H1 (cell line): ENCODE data around the gene FOXD2. TPM values are rescaled to one million over a fixed set of nuclear protein-coding genes. Genes with fewer than 3 reads are reported as not detected.

ENCODE experiments used
- CTCF ChIA-PET: fragments of 300-600 bp; sonication (Branson Sonifier 250); formaldehyde crosslinking; loops from one replicate; lab custom pipeline; 2021; ENCODE audit not compliant: partially characterized antibody; lab: Charles Lee
- POLR2A ChIA-PET: fragments of 300-600 bp; sonication (Branson Sonifier 250); formaldehyde crosslinking; loops from one replicate; lab custom pipeline; 2021; ENCODE audit warnings: inconsistent platforms; ENCODE audit not compliant: partially characterized antibody; lab: Charles Lee
- DNase-seq, 2 experiments: peaks; one replicate each; pipeline versions ENCODE4 v3.0.0 to v3.0.0-alpha.2; 2010 to 2022; ENCODE audit warnings: low spot score in 2 of 2, low read depth in 1 of 2, mixed read lengths in 1 of 2
- FAIRE-seq: peaks from 2 replicates; lab custom pipeline; 2011; peaks lifted over from hg19 to GRCh38; lab: Jason Lieb, UNC
- H2AFZ ChIP-seq: 2 replicates; pipeline ENCODE4 v1.8.1; 2012; ENCODE audit warnings: low read length, inconsistent platforms
- H2AK5ac ChIP-seq: 2 replicates; pipeline ENCODE4 v1.6.1; 2013; ENCODE audit warnings: low read depth, low read length
- H2BK120ac ChIP-seq: replicated peaks from 2 replicates; pipeline ENCODE3; 2013; ENCODE audit warnings: low read depth, low read length, inconsistent platforms
- H2BK12ac ChIP-seq: 2 replicates; pipeline ENCODE4 v1.6.1; 2013; ENCODE audit warnings: low read depth, low read length
- H2BK15ac ChIP-seq: 2 replicates; pipeline ENCODE4 v1.6.1; 2013; ENCODE audit warnings: low read length
- H2BK20ac ChIP-seq: 2 replicates; pipeline ENCODE4 v1.6.1; 2013; ENCODE audit warnings: low read length
- H2BK5ac ChIP-seq: 2 replicates; pipeline ENCODE4 v1.6.1; 2013; ENCODE audit warnings: low read depth, low read length
- H3K14ac ChIP-seq: 2 replicates; pipeline ENCODE4 v1.6.1; 2013; ENCODE audit warnings: inconsistent platforms; ENCODE audit not compliant: insufficient read length
- H3K18ac ChIP-seq: 2 replicates; pipeline ENCODE4 v1.6.1; 2013; ENCODE audit warnings: low read length; ENCODE audit errors: extremely low read depth
- H3K23ac ChIP-seq: 2 replicates; pipeline ENCODE4 v1.6.1; 2013; ENCODE audit warnings: inconsistent platforms; ENCODE audit not compliant: insufficient read length
- H3K23me2 ChIP-seq: 2 replicates; pipeline ENCODE4 v1.6.1; 2013; ENCODE audit warnings: low read depth, low read length
- H3K27ac ChIP-seq: 2 replicates; pipeline ENCODE4 v1.6.1; 2011; ENCODE audit warnings: low read depth, low read length, inconsistent platforms
- H3K27me3 ChIP-seq, 4 experiments: replicated peaks in 1 of 4; 1 replicate in 1 of 4; 2 replicates in 3 of 4; pipeline versions ENCODE4 v1.6.1 to v1.8.1; 2011 to 2013; ENCODE audit warnings: low read length in 3 of 4, mild to moderate bottlenecking in 3 of 4, inconsistent platforms in 2 of 4, mixed read lengths in 2 of 4, moderate library complexity in 1 of 4; ENCODE audit not compliant: control insufficient read depth in 3 of 4, insufficient read depth in 3 of 4; ENCODE audit errors: extremely low read depth in 1 of 4
- H3K36me3 ChIP-seq, 4 experiments: 2 replicates each; pipeline versions ENCODE4 v1.6.1 to v1.8.1; 2011 to 2013; ENCODE audit warnings: mild to moderate bottlenecking in 4 of 4, low read length in 3 of 4, moderate library complexity in 2 of 4, control low read depth in 1 of 4, inconsistent platforms in 1 of 4; ENCODE audit not compliant: insufficient read depth in 4 of 4, control insufficient read depth in 2 of 4
- H3K4ac ChIP-seq: replicated peaks from 2 replicates; pipeline ENCODE3; 2013; ENCODE audit warnings: low read length, low read depth, mixed read lengths, inconsistent platforms; ENCODE audit not compliant: insufficient read length
- H3K4me1 ChIP-seq, 4 experiments: replicated peaks in 1 of 4; 1 replicate in 1 of 4; 2 replicates in 3 of 4; pipeline versions ENCODE4 v1.6.1 to v1.8.1; 2011 to 2013; ENCODE audit warnings: low read length in 3 of 4, inconsistent platforms in 2 of 4, mixed read lengths in 1 of 4; ENCODE audit not compliant: insufficient read depth in 4 of 4, control insufficient read depth in 3 of 4
- H3K4me2 ChIP-seq, 2 experiments: 2 replicates each; pipeline versions ENCODE4 v1.6.1 to v1.8.1; 2011 to 2013; ENCODE audit warnings: low read depth in 2 of 2, low read length in 2 of 2, control low read depth in 1 of 2, inconsistent platforms in 1 of 2, mild to moderate bottlenecking in 1 of 2; ENCODE audit not compliant: insufficient read depth in 1 of 2
- H3K4me3 ChIP-seq, 4 experiments: fragments of 200-600, 300-600 bp in 1 of 4; sonication (generic), shearing (Covaris generic), sonication (Bioruptor Twin) in 1 of 4; 2 replicates each; pipeline versions ENCODE4 v1.5.1 to v1.8.1; 2011 to 2016; ENCODE audit warnings: low read length in 4 of 4, low read depth in 3 of 4, control low read depth in 2 of 4, inconsistent platforms in 2 of 4, mild to moderate bottlenecking in 2 of 4, mixed read lengths in 1 of 4, moderate library complexity in 1 of 4; ENCODE audit not compliant: insufficient read depth in 2 of 4; ENCODE audit errors: extremely low read depth in 1 of 4
- H3K56ac ChIP-seq: replicated peaks from 2 replicates; pipeline ENCODE3; 2013; ENCODE audit warnings: low read depth, mild to moderate bottlenecking, mixed read lengths, low read length, inconsistent platforms; ENCODE audit not compliant: insufficient read length
- H3K79me1 ChIP-seq: 2 replicates; pipeline ENCODE4 v1.6.1; 2013; ENCODE audit warnings: low read depth, low read length, control low read depth
- H3K79me2 ChIP-seq, 2 experiments: 2 replicates each; pipeline versions ENCODE4 v1.6.1 to v1.8.1; 2012 to 2013; ENCODE audit warnings: low read length in 2 of 2, mild to moderate bottlenecking in 2 of 2, inconsistent platforms in 1 of 2; ENCODE audit not compliant: insufficient read depth in 2 of 2, control insufficient read depth in 1 of 2
- H3K9ac ChIP-seq, 4 experiments: replicated peaks in 1 of 4; 1 replicate in 1 of 4; 2 replicates in 3 of 4; pipeline versions ENCODE4 v1.6.1 to v1.8.1; 2011 to 2013; ENCODE audit warnings: low read depth in 3 of 4, low read length in 3 of 4, control low read depth in 2 of 4, mild to moderate bottlenecking in 2 of 4, moderate library complexity in 2 of 4, inconsistent platforms in 1 of 4; ENCODE audit errors: extremely low read depth in 1 of 4
- H3K9me3 ChIP-seq, 2 experiments: 2 replicates each; pipeline versions ENCODE4 v1.6.1 to v1.8.1; 2012 to 2013; ENCODE audit warnings: mild to moderate bottlenecking in 2 of 2, moderate library complexity in 2 of 2, control low read depth in 1 of 2, inconsistent platforms in 1 of 2, low read depth in 1 of 2, low read length in 1 of 2, mixed read lengths in 1 of 2; ENCODE audit not compliant: insufficient read depth in 2 of 2
- H4K20me1 ChIP-seq, 2 experiments: replicated peaks in 1 of 2; 2 replicates each; pipeline versions ENCODE3 to v1.8.1; 2011 to 2013; ENCODE audit warnings: inconsistent platforms in 2 of 2, low read length in 2 of 2, mild to moderate bottlenecking in 1 of 2; ENCODE audit not compliant: insufficient read depth in 2 of 2, control insufficient read depth in 1 of 2
- H4K5ac ChIP-seq: 2 replicates; pipeline ENCODE4 v1.6.1; 2013; ENCODE audit warnings: low read length, low read depth, mixed read lengths, inconsistent platforms; ENCODE audit not compliant: insufficient read length
- H4K8ac ChIP-seq: 2 replicates; pipeline ENCODE4 v1.8.0; 2013; ENCODE audit warnings: mild to moderate bottlenecking, moderate library complexity, low read length, inconsistent platforms; ENCODE audit not compliant: insufficient read depth; ENCODE audit errors: extremely low read depth
- H4K91ac ChIP-seq: replicated peaks from 2 replicates; pipeline ENCODE3; 2013; ENCODE audit warnings: low read length, mixed read lengths, inconsistent platforms; ENCODE audit not compliant: insufficient read length
- BRCA1 ChIP-seq: IDR thresholded peaks from 2 replicates; pipeline ENCODE4 v1.6.1; 2012; ENCODE audit warnings: low read depth, low read length, improper control_type of control experiment
- CBX5 ChIP-seq: fragments of 300-800, 300-1000 bp; sonication (generic); IDR thresholded peaks from 2 replicates; pipeline ENCODE4 v1.7.1; 2016; ENCODE audit warnings: antibody characterized with exemption, low read length, low read depth
- CBX8 ChIP-seq: fragments of 300-800, 300-1000 bp; sonication (generic); IDR thresholded peaks from 2 replicates; pipeline ENCODE4 v1.7.1; 2016; ENCODE audit warnings: low read depth, low read length, borderline replicate concordance
- CHD1 ChIP-seq: IDR thresholded peaks from 2 replicates; pipeline ENCODE4 v1.6.1; 2012; ENCODE audit warnings: low read depth, low read length, improper control_type of control experiment
- EZH2 ChIP-seq: fragments of 200-600 bp; sonication (generic); IDR thresholded peaks from 2 replicates; pipeline ENCODE4 v1.7.1; 2012; ENCODE audit warnings: low read depth, mild to moderate bottlenecking, moderate library complexity, low read length, inconsistent platforms; ENCODE audit not compliant: severe bottlenecking
- FOSL1 ChIP-seq: IDR thresholded peaks from 2 replicates; pipeline ENCODE4 v1.6.1; 2011; ENCODE audit warnings: mild to moderate bottlenecking, low read depth, low read length, moderate library complexity; ENCODE audit not compliant: insufficient read depth
- NRF1 ChIP-seq: IDR thresholded peaks from 2 replicates; pipeline ENCODE4 v1.6.1; 2011; ENCODE audit warnings: mild to moderate bottlenecking, low read depth, low read length, improper control_type of control experiment
- PHF8 ChIP-seq: fragments of 200-600 bp; sonication (generic); conservative IDR thresholded peaks from 2 replicates; pipeline ENCODE4 v1.7.1; 2012; ENCODE audit warnings: low read depth, mild to moderate bottlenecking, inconsistent platforms, low read length, moderate library complexity
- SP1 ChIP-seq: IDR thresholded peaks from 2 replicates; pipeline ENCODE4 v1.6.1; 2011; ENCODE audit warnings: low read depth, low read length
- SRF ChIP-seq: IDR thresholded peaks from 2 replicates; pipeline ENCODE4 v1.6.1; 2011; ENCODE audit warnings: mild to moderate bottlenecking, low read depth, low read length, moderate library complexity
- TAF1 ChIP-seq: IDR thresholded peaks from 2 replicates; pipeline ENCODE4 v1.6.1; 2011; ENCODE audit warnings: mild to moderate bottlenecking, low read depth, low read length
- TBP ChIP-seq: IDR thresholded peaks from 2 replicates; pipeline ENCODE4 v1.6.1; 2011; ENCODE audit warnings: low read depth, low read length, improper control_type of control experiment
- TCF12 ChIP-seq: IDR thresholded peaks from 2 replicates; pipeline ENCODE4 v1.6.1; 2011; ENCODE audit warnings: low read depth, mild to moderate bottlenecking, low read length
- YY1 ChIP-seq: IDR thresholded peaks from 2 replicates; pipeline ENCODE4 v1.6.1; 2011; ENCODE audit warnings: low read depth, mild to moderate bottlenecking, low read length
- ZNF274 ChIP-seq: IDR thresholded peaks from 2 replicates; pipeline ENCODE4 v1.7.0; 2012; ENCODE audit warnings: low read length, borderline replicate concordance; ENCODE audit errors: extremely low read depth
- WGBS, 2 experiments: shearing (Covaris generic) in 1 of 2; methylation state at CpG; one replicate each; pipeline versions ENCODE4 v1.1.6 to v1.1.7; 2013 to 2015; ENCODE audit warnings: low lambda C conversion rate in 2 of 2, mixed read lengths in 2 of 2, inconsistent platforms in 1 of 2, low coverage in 1 of 2, missing lambda C conversion rate in 1 of 2; ENCODE audit not compliant: insufficient replicate concordance in 2 of 2, insufficient coverage in 1 of 2, insufficient read length in 1 of 2; ENCODE audit errors: extremely low coverage in 1 of 2, missing lambda C conversion rate in 1 of 2; 5-methylcytosine and 5-hydroxymethylcytosine counted together
- polyA plus RNA-seq, 7 experiments: library from polyadenylated mRNA; depleted of rRNA in 3 of 7; stranded (reverse) in 5 of 7; unstranded in 2 of 7; fragments of >200 nt in 5 of 7; fragments of 200-250 nt in 2 of 7; gene quantifications; 1 replicate in 5 of 7; 2 replicates in 1 of 7; 4 replicates in 1 of 7; pipeline versions ENCODE4 v1.2.1 to v1.2.3, GENCODE V29; 2011 to 2013; ENCODE audit warnings: missing spikeins in 2 of 7, mixed read lengths in 2 of 7
- total RNA-seq: library from RNA; stranded (reverse); fragmentation: NEBNext Ultra II Directional; extraction: Animal tissue kit (Norgen Biotek cat#: 25700); gene quantifications from 2 replicates; pipeline ENCODE4 v1.2.1, GENCODE V29; 2021

The FOXD2 gene
- total and polyA plus RNA-seq, 2 of the 8 experiments (the other 6 are each of a cell fraction or from before 2014, with no cell fraction given): not detected

- Histone ChIP-seq H3K4me2 (no peak overlapping the region), H3K27me3 (peaks cover 0 to 8% (median 1%) of the 10 kb centered on the region in 4 experiments; a peak in 4 of 7 replicates), H4K91ac (no peak overlapping the region), H2BK20ac (no peak overlapping the region), H4K20me1 (no peaks in the 10 kb centered on the region), H2BK5ac (no peak overlapping the region), H3K27ac (no peak overlapping the region), H3K4me1 (no peaks in the 10 kb centered on the region; a peak in 1 of 7 replicates), H3K36me3 (no peaks in the 10 kb centered on the region), H3K23ac (no peak overlapping the region), H3K4me3 (no peak overlapping the region), H3K4ac (no peak overlapping the region), H2BK120ac (no peak overlapping the region), H3K9ac (no peak overlapping the region), H2AFZ (no peak overlapping the region), H3K79me1 (no peaks in the 10 kb centered on the region), H3K9me3 (no peaks in the 10 kb centered on the region), H3K23me2 (no peaks in the 10 kb centered on the region), H3K79me2 (no peaks in the 10 kb centered on the region), H3K14ac (no peak overlapping the region), H2AK5ac (no peak overlapping the region), H3K56ac (no peak overlapping the region), H4K5ac (no peak overlapping the region), H2BK15ac (no peak overlapping the region), H3K18ac (no peak overlapping the region), H4K8ac (no peak overlapping the region), H2BK12ac (no peak overlapping the region)
- POLR2A ChIA-PET: no interaction called here
- FAIRE-seq: no peak
- WGBS, 2 experiments: 93% methylated on average over 5 of the region's 5 CpGs; no CpG with 5 or more reads in 1 of the 2 experiments
- CTCF ChIA-PET: interaction anchor here (1.0 to 3.8 kb wide), 6 partner anchors 10 to 319 kb away, joined by 3 to 41 read pairs (median 4); no protein-coding TSS in a partner anchor
- no peak for DNase-seq
- TF ChIP-seq BRCA1 (no peak), CHD1 (no peak), TBP (no peak), NRF1 (no peak), CBX8 (no peak), TCF12 (no peak), CBX5 (no peak), PHF8 (no peak), FOSL1 (no peak), YY1 (no peak), SP1 (no peak), SRF (no peak), ZNF274 (no peak), TAF1 (no peak), EZH2 (no peak)
These were observed 30.9 kb upstream of the FOXD2 start for GRCh38 chr1:47406966-47407365.
